Activated CD8-positive, alpha-beta memory T cell treated with anti-CD3 and anti-CD28 coated beads, Interleukin-2, amount 10 ng/mL, durations not matched to agents 7 days and 5 days (primary cell): ENCODE measurements around the gene CELSR1. TPM values are rescaled to one million over a fixed set of nuclear protein-coding genes. Genes with fewer than 3 reads are reported as not detected.

Experiments
- ATAC-seq: fragments of 150-1000 bp; cut with Tn5 transposase; one replicate; pipeline ENCODE4 v1.10.0; 2021; ENCODE audit warnings: moderate library complexity
- CTCF ChIA-PET: fragments of 350-600 bp; sonication (Branson Sonifier 250); formaldehyde crosslinking; loops from one replicate; lab custom pipeline; 2021; ENCODE audit warnings: antibody characterized with exemption; lab: Charles Lee
- DNase-seq: peaks from one replicate; pipeline ENCODE4 v3.0.0-alpha.2; 2020
- H3K27ac Mint-ChIP-seq: one replicate; pipeline ENCODE4 v1.8.0; 2021; ENCODE audit warnings: mild to moderate bottlenecking, mixed read lengths
- H3K27me3 Mint-ChIP-seq: one replicate; pipeline ENCODE4 v1.8.0; 2021; ENCODE audit warnings: mixed read lengths
- H3K36me3 Mint-ChIP-seq: one replicate; pipeline ENCODE4 v1.8.0; 2021; ENCODE audit warnings: mild to moderate bottlenecking, mixed read lengths
- H3K4me1 Mint-ChIP-seq: one replicate; pipeline ENCODE4 v1.8.0; 2021; ENCODE audit warnings: mixed read lengths
- H3K4me3 Mint-ChIP-seq: one replicate; pipeline ENCODE4 v1.8.0; 2021; ENCODE audit warnings: mild to moderate bottlenecking, moderate library complexity, mixed read lengths
- H3K9me3 Mint-ChIP-seq: one replicate; pipeline ENCODE4 v1.8.0; 2022; ENCODE audit warnings: low read depth, mixed read lengths
- total RNA-seq, 2 experiments: library from RNA; stranded (reverse); gene quantifications; one replicate each; pipeline ENCODE4 v1.2.3, GENCODE V29; 2021

The CELSR1 gene
- total RNA-seq, 2 experiments from 2014 or later = 0.06 to 0.12 TPM

GRCh38 chr22:46532416-46532815, 5.0 kb downstream of the CELSR1 start:
- H3K9me3 Mint-ChIP-seq = no peaks in the 10 kb centered on the region
- no peak overlapping the region for H3K4me3 Mint-ChIP-seq
- DNase-seq = no peak
- no peak overlapping the region for H3K27ac Mint-ChIP-seq
- no peak for ATAC-seq
- peaks cover 24% of the 10 kb centered on the region for H3K27me3 Mint-ChIP-seq
- no peaks in the 10 kb centered on the region for H3K36me3 Mint-ChIP-seq
- CTCF ChIA-PET = no interaction called here
- H3K4me1 Mint-ChIP-seq = peaks cover 1% of the 10 kb centered on the region

- no peak overlapping the region for H3K27ac Mint-ChIP-seq
- no peaks in the 10 kb centered on the region for H3K36me3 Mint-ChIP-seq
- CTCF ChIA-PET = no interaction called here
- no peak overlapping the region for H3K4me3 Mint-ChIP-seq
- no peak for ATAC-seq
- H3K27me3 Mint-ChIP-seq = peaks cover 24% of the 10 kb centered on the region
- peaks cover 1% of the 10 kb centered on the region for H3K4me1 Mint-ChIP-seq
- DNase-seq = no peak
- H3K9me3 Mint-ChIP-seq = no peaks in the 10 kb centered on the region
Measured at GRCh38 chr22:46531581-46532175, 5.7 kb downstream of the CELSR1 start.

GRCh38 chr22:46528121-46528610, 9.3 kb downstream of the CELSR1 start:
- no peaks in the 10 kb centered on the region for H3K36me3 Mint-ChIP-seq
- H3K9me3 Mint-ChIP-seq = no peaks in the 10 kb centered on the region
- peaks cover 1% of the 10 kb centered on the region for H3K4me1 Mint-ChIP-seq
- CTCF ChIA-PET = interaction anchor here (0.6 kb wide), 1 partner anchor 1842 kb away, joined by 3 read pairs; no protein-coding TSS in a partner anchor
- no peak for DNase-seq
- H3K4me3 Mint-ChIP-seq = no peak overlapping the region
- no peak for ATAC-seq
- H3K27ac Mint-ChIP-seq = no peak overlapping the region
- H3K27me3 Mint-ChIP-seq = peaks cover 6% of the 10 kb centered on the region

GRCh38 chr22:46526244-46526839, 11.1 kb downstream of the CELSR1 start:
- Mint-ChIP-seq H3K27me3 (peaks cover 12% of the 10 kb centered on the region), H3K27ac (no peak overlapping the region), H3K4me3 (no peak overlapping the region), H3K36me3 (no peaks in the 10 kb centered on the region), H3K9me3 (no peaks in the 10 kb centered on the region), H3K4me1 (peaks cover 1% of the 10 kb centered on the region)
- CTCF ChIA-PET = no interaction called here
- DNase-seq = no peak
- no peak for ATAC-seq

DNA sequence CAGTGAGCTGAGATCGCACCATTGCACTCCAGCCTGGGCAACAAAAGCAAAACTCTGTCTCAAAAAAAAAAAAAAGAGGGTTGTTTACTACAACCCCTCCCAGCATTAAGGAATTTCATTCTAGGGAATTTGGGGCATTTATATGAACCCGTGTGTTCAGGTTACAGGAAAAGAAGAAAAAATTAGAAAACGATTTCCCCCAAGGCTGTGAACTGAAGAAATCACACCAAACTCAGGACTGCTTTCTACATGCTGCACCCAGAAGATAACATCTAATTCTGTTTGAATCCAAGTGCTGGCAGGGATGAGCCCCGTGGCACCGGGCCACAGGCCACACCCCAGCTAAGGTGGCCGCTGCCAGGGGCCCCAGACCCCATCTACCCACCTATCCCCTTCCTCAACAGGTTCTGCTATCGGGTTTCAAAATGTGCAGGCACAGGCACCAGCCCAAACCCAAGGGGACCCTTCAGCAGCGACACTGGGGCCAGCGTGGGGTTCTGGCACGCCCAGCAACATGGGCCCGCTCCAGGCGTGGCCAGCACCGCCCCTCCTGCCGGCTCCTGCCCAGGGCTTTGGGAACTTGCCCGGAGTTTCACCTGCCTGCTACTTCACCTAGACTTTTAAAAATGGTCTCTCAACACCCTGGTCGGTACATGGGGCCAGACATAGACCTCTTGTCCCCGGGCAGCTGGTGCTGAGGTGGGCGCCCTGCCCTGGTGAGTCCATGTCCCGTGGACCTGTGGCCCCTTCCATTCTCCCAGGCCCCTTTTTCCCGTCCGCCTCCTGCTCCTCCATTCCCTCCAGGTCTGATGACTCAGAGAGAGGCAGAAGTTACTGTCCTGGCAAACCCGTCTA, 11.8 kb downstream of the CELSR1 start:
- DNase-seq (no peak), ATAC-seq (no peak)
- no peak overlapping the region for H3K4me3 Mint-ChIP-seq
- H3K27ac Mint-ChIP-seq = no peak overlapping the region
- H3K4me1 Mint-ChIP-seq = peaks cover 1% of the 10 kb centered on the region
- no peaks in the 10 kb centered on the region for H3K36me3 Mint-ChIP-seq
- peaks cover 12% of the 10 kb centered on the region for H3K27me3 Mint-ChIP-seq
- CTCF ChIA-PET = no interaction called here
- no peaks in the 10 kb centered on the region for H3K9me3 Mint-ChIP-seq

GRCh38 chr22:46524203-46524740, 13.1 kb downstream of the CELSR1 start:
- H3K36me3 Mint-ChIP-seq = no peaks in the 10 kb centered on the region
- ATAC-seq (no peak), DNase-seq (no peak)
- H3K27ac Mint-ChIP-seq = no peak overlapping the region
- H3K27me3 Mint-ChIP-seq = peaks cover 11% of the 10 kb centered on the region
- H3K9me3 Mint-ChIP-seq = no peaks in the 10 kb centered on the region
- CTCF ChIA-PET = no interaction called here
- peaks cover 1% of the 10 kb centered on the region for H3K4me1 Mint-ChIP-seq
- H3K4me3 Mint-ChIP-seq = no peak overlapping the region

DNA sequence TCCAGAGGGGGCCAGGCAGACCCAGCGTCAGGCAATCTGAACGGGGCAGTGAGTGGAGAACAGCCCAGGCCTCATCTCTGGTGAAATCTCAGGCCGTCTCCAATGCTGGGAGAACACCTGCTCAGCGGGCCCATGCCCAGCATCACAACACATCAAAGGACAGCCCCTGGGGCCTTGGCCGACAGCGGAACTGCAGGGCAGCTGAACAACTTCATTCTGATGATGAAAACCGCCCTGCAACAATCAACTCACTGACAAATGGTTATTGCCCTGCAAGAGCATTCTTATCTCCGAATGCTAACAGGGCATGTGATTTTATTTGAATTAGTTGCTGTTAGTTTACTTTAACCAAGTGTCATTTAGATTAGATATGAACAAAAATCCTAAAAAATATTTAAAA, 14.6 kb downstream of the CELSR1 start:
- H3K4me3 Mint-ChIP-seq = no peak overlapping the region
- H3K36me3 Mint-ChIP-seq = no peaks in the 10 kb centered on the region
- H3K9me3 Mint-ChIP-seq = no peaks in the 10 kb centered on the region
- CTCF ChIA-PET = no interaction called here
- no peaks in the 10 kb centered on the region for H3K4me1 Mint-ChIP-seq
- peaks cover 5% of the 10 kb centered on the region for H3K27me3 Mint-ChIP-seq
- no peak overlapping the region for H3K27ac Mint-ChIP-seq
- ATAC-seq = no peak
- DNase-seq = no peak

DNA sequence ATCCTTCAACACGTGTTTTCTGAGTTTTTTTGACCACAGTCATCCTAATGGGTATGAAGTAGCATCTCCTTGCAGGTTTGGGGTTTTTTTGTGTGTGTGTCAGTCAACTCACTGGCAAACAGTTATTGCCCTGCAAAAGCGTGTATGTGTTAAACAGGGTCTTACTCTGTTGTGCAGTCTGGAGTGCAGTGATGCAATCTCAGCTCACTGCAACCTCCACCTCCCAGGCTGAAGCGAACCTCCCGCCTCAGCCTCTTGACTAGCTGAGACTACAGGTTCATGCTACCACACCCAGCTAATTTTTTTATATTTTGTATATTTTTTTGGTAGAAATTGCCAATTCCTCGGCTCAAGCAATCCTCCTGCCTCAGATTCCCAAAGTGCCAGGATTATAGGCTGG, 15.4 kb downstream of the CELSR1 start:
- ATAC-seq = no peak
- CTCF ChIA-PET = no interaction called here
- H3K27me3 Mint-ChIP-seq = peaks cover 5% of the 10 kb centered on the region
- no peak overlapping the region for H3K4me3 Mint-ChIP-seq
- H3K4me1 Mint-ChIP-seq = no peaks in the 10 kb centered on the region
- H3K9me3 Mint-ChIP-seq = no peaks in the 10 kb centered on the region
- DNase-seq = no peak
- no peaks in the 10 kb centered on the region for H3K36me3 Mint-ChIP-seq
- no peak overlapping the region for H3K27ac Mint-ChIP-seq

- DNase-seq (no peak), ATAC-seq (no peak)
- Mint-ChIP-seq H3K4me1 (no peaks in the 10 kb centered on the region), H3K9me3 (no peaks in the 10 kb centered on the region), H3K27ac (no peak overlapping the region), H3K4me3 (no peak overlapping the region), H3K36me3 (no peaks in the 10 kb centered on the region), H3K27me3 (peaks cover 5% of the 10 kb centered on the region)
- CTCF ChIA-PET = no interaction called here
Measured at GRCh38 chr22:46520880-46521279, 16.5 kb downstream of the CELSR1 start.

GRCh38 chr22:46519377-46519776, 18.0 kb downstream of the CELSR1 start:
- Mint-ChIP-seq H3K4me1 (no peaks in the 10 kb centered on the region), H3K27me3 (peaks cover 5% of the 10 kb centered on the region), H3K36me3 (no peaks in the 10 kb centered on the region), H3K4me3 (no peak overlapping the region), H3K9me3 (no peaks in the 10 kb centered on the region), H3K27ac (no peak overlapping the region)
- CTCF ChIA-PET = no interaction called here
- ATAC-seq = no peak
- no peak for DNase-seq

DNA sequence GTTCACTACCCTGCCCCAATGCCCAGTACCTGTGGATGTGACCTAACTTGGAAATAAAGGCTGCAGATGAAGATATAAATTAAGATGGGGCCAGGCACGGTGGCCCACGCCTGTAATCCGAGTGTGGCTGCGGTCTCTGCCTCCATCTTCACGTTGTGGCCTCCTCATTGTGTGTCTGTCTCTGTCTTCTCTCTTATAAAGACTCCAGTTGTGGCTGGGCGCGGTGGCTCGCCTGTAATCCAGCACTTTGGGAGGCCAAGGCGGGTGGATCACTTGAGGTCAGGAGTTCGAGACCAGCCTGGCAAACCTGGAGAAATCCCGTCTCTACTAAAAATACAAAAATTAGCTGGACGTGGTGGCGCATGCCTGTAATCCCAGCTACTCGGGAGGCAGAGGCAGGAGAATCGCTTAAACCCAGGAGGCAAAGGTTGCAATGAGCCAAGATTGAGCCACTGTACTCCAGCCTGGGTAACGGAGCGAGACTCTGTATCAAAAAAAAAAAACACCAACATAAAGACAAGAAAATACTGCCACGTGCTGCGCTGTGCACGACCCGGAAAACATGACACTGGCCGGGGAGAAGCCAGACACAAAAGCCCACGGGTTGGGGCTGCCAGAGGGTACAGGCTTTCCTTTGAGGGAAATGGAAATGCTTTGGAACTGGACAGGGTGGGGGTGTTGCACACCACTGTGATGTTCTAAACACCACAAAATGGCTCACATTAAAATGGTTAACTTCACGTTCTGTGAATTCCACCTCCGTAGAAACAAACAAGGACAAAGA, 18.7 kb downstream of the CELSR1 start:
- no peak overlapping the region for H3K4me3 Mint-ChIP-seq
- no peaks in the 10 kb centered on the region for H3K9me3 Mint-ChIP-seq
- H3K27ac Mint-ChIP-seq = no peak overlapping the region
- ATAC-seq = no peak
- DNase-seq = no peak
- peaks cover 5% of the 10 kb centered on the region for H3K27me3 Mint-ChIP-seq
- no peaks in the 10 kb centered on the region for H3K4me1 Mint-ChIP-seq
- CTCF ChIA-PET = no interaction called here
- H3K36me3 Mint-ChIP-seq = no peaks in the 10 kb centered on the region

GRCh38 chr22:46518038-46518437, 19.4 kb downstream of the CELSR1 start:
- CTCF ChIA-PET = no interaction called here
- H3K36me3 Mint-ChIP-seq = no peaks in the 10 kb centered on the region
- no peaks in the 10 kb centered on the region for H3K9me3 Mint-ChIP-seq
- DNase-seq (no peak), ATAC-seq (no peak)
- H3K27me3 Mint-ChIP-seq = peaks cover 5% of the 10 kb centered on the region
- H3K4me1 Mint-ChIP-seq = no peaks in the 10 kb centered on the region
- H3K27ac Mint-ChIP-seq = no peak overlapping the region
- H3K4me3 Mint-ChIP-seq = no peak overlapping the region

GRCh38 chr22:46517255-46517761, 20.1 kb downstream of the CELSR1 start:
- DNase-seq (no peak), ATAC-seq (no peak)
- H3K27me3 Mint-ChIP-seq = no peaks in the 10 kb centered on the region
- no peak overlapping the region for H3K4me3 Mint-ChIP-seq
- H3K27ac Mint-ChIP-seq = no peak overlapping the region
- no peaks in the 10 kb centered on the region for H3K4me1 Mint-ChIP-seq
- H3K36me3 Mint-ChIP-seq = no peaks in the 10 kb centered on the region
- CTCF ChIA-PET = interaction anchor here (0.8 kb wide), 1 partner anchor 25 kb away, joined by 3 read pairs; no protein-coding TSS in a partner anchor
- H3K9me3 Mint-ChIP-seq = no peaks in the 10 kb centered on the region
